ENCODE measurements around the gene SPEM3.

DNA sequence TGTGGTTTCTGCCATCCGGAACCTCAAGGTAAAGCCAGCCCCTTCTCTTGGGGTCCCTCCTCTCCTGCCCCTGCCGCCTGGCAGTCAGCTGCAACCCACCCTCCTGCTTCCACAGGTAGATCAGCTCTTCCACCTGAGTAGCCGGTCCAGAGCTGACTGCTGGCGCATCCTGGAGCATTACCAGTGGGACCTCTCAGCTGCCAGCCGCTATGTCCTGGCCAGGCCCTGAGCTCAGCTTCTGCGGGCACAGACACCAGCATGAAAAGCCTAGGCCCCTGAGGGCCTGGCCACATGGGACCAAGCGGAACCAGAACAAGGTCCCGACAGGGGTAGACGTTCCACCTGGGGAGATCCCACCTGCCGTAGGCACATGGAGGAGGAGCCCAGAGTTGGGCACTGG, 39.8 kb upstream of the SPEM3 start:
- TF ChIP-seq, protein P1, sequence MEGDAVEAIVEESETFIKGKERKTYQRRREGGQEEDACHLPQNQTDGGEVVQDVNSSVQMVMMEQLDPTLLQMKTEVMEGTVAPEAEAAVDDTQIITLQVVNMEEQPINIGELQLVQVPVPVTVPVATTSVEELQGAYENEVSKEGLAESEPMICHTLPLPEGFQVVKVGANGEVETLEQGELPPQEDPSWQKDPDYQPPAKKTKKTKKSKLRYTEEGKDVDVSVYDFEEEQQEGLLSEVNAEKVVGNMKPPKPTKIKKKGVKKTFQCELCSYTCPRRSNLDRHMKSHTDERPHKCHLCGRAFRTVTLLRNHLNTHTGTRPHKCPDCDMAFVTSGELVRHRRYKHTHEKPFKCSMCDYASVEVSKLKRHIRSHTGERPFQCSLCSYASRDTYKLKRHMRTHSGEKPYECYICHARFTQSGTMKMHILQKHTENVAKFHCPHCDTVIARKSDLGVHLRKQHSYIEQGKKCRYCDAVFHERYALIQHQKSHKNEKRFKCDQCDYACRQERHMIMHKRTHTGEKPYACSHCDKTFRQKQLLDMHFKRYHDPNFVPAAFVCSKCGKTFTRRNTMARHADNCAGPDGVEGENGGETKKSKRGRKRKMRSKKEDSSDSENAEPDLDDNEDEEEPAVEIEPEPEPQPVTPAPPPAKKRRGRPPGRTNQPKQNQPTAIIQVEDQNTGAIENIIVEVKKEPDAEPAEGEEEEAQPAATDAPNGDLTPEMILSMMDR (IDR thresholded peaks at IDR 0.05; ENCODE audit: borderline replicate concordance, extremely low read depth, low read length, poor library complexity, severe bottlenecking), result no peak
- TF ChIP-seq EZH2 (IDR thresholded peaks at IDR 0.05; ENCODE audit: borderline replicate concordance, low read depth, low read length, severe bottlenecking), result no peak

All from DND-41 (cell line).